HG03439 (cell line): ENCODE results near the gene ZNF367.

Experiments used
- ATAC-seq: cut with Tn5 transposase; IDR thresholded peaks from one replicate; pipeline ENCODE4 v1.9.1; 2021; ENCODE audit warnings: mild to moderate bottlenecking, moderate library complexity; ENCODE audit not compliant: unreplicated experiment

The ZNF367 gene

GRCh38 chr9:96418083-96418919, at the start of gene ZNF367:
Gene ZNF367, minus strand, starts transcription at chr9:96418370. Its CDS starts 338 bp downstream, at chr9:96418032.
- peak; percentile 69 for ATAC-seq

- ATAC-seq = no peak
Observed at GRCh38 chr9:96467784-96468183, 49.6 kb upstream of the ZNF367 start.

GRCh38 chr9:96464426-96464825, 46.3 kb upstream of the ZNF367 start:
- ATAC-seq = no peak

DNA sequence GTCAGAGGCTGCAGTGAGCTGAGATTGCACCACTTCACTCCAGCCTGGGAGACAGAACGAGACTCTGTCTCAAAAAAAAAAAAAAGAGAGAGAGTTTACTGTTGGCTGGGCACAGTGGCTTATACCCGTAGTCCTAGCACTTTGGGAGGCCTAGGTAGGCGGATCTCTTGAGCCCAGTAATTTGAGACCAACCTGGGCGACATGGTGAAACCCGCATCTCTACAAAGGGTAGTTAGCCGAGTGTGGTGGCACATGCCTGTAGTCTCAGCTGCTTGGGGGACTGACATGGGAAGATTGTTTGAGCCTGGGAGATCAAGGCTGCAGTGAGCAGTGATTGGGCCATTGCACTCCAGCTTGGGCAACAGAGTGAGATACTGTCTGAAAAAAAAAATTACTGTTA, 44.4 kb upstream of the ZNF367 start:
- no peak for ATAC-seq

GRCh38 chr9:96461336-96461735, 43.2 kb upstream of the ZNF367 start:
- no peak for ATAC-seq

- ATAC-seq = no peak
Observed at GRCh38 chr9:96460882-96461281, 42.7 kb upstream of the ZNF367 start.

- no peak for ATAC-seq
Observed at GRCh38 chr9:96460470-96460869, 42.3 kb upstream of the ZNF367 start.

GRCh38 chr9:96459268-96460007, 41.3 kb upstream of the ZNF367 start:
- no peak for ATAC-seq

DNA sequence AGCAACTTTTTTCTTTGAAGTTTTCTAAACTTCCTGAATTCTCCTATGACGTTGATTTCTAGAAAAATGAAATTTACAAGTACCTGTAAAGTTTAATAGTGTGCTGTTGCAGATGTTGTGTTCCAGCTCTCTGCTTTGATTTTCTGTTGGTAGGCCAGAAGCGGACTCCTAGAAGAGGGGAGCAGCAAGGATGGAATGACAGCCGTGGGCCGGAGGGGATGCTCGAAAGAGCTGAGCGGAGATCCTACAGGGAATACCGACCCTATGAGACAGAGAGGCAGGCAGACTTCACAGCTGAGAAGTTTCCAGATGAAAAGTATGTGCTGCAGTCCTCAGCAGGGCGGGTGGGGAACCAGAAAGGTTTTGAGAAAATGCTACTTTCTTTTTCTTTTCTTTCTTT, 40.1 kb upstream of the ZNF367 start:
- no peak for ATAC-seq

DNA sequence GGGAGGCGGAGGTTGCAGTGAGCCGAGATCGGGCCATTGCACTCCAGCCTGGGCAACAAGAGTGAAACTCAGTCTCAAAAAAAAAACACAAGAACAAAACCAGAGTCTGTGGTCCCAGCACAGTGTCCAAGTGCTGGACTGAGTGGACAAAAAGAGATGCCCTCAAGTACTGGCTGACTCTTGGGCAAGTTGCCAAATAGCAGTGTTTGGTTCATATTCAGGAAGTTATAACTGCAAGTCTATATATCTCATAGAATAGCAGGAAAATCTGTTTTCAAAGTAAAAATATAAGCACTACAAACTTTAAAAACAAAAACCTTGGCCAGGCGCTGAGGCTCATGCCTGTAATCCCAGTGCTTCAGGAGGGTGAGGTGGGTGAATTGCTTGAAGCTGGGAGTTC, 39.1 kb upstream of the ZNF367 start:
- ATAC-seq = no peak

- no peak for ATAC-seq
Observed at GRCh38 chr9:96453625-96454024, 35.5 kb upstream of the ZNF367 start.

- ATAC-seq = no peak
Observed at GRCh38 chr9:96450613-96451528, 32.7 kb upstream of the ZNF367 start.

DNA sequence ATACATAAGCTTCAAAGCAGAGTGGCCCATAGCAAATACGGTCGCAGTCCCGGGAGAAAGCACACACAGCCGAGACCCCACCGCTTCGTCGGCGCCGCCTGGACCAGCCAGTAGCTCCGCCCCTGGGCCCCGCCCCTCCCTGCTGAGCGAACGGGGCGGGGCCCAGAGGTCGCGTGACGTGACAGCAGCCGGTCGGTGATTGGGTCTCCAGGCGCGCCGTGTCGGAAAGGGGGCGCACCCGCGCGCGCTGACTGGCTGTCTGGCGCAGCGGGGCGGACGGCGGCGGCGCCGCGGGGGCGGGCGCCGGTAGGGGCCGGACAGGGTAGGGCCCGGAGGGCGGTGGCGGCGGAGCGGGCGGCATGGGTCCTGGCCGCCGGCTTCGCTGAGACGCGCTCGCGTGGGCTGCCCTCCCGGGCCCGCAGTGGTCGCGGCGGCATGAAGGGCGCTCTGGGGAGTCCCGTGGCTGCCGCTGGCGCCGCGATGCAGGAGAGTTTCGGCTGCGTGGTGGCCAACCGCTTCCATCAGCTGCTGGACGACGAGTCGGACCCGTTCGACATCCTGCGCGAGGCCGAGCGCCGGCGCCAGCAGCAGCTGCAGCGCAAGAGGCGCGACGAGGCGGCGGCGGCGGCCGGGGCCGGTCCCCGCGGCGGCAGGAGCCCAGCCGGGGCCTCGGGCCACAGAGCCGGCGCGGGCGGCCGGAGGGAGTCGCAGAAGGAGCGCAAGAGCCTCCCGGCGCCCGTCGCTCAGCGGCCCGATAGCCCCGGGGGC, 31.9 kb upstream of the ZNF367 start, which contains the start of gene HABP4:
Gene HABP4 (plus strand): TSS at position 325 of the 768 bp plus-strand sequence. CDS start 111 bp downstream, at position 436.
- ATAC-seq = peak; percentile 98

DNA sequence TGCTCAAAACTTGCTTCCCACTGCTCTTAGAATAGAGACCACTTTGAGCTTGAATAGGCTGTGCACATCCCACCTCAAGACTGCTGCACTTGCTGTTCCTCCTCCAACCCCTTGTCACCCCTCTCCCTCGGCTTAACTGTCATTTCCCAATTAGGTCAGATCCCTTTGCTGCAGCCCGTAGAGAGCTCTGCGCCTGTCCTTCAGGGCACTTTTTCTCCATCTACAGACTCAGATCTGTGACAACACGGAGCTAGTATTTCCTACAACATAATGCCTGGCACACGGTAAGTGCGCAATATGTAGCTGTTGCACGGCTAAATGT, 31.3 kb upstream of the ZNF367 start:
- ATAC-seq = peak; percentile 12

- no peak for ATAC-seq
Observed at GRCh38 chr9:96448546-96449170, 30.5 kb upstream of the ZNF367 start.

DNA sequence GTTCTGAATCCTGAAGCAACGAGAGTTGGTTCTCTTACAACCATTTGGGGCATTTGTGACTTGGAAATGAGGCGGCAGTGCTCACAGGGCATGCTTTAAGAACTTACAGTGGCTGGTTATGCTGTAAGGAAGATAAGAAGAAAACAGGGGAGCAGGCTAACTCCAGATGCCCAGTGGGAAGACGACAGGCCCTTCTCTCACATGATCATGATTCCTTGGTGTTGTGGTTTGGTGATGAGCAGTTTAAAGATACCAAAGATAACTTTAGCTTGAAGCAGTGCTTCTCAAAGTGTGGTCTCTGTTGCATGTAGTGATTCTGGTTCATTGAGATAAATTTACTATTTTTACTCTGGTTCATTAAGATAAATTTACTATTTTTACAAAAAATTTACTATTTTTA, 29.2 kb upstream of the ZNF367 start:
- ATAC-seq = no peak

GRCh38 chr9:96442491-96442890, 24.3 kb upstream of the ZNF367 start:
- no peak for ATAC-seq

GRCh38 chr9:96441798-96442445, 23.8 kb upstream of the ZNF367 start:
- no peak for ATAC-seq

DNA sequence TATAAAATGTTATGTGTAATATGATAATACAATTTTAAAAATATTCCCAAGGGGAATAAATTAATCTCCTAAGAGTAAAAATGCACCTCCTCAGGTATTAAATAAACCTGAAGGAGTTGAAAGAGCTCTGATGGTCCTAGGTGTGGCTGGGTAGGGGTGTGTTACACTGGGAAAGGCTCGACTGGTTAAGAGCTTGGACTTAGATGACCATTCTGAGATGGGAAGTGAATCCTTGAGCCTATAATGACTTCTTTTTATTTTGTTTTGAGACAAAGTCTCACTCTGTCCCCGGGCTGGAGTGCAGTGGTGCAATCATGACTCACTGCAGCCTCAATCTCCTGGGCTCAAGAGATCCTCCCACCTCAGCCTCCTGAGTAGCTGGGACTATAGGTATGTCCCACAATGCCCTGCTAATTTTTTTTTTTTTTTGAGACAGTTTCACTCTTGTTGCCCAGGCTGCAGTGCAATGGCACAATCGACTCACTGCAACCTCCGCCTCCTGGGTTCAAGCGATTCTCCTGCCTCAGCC, 22.6 kb upstream of the ZNF367 start:
- ATAC-seq = no peak
